Measurements from ENCODE around the gene GID4.

- TF ChIP-seq, protein P1, sequence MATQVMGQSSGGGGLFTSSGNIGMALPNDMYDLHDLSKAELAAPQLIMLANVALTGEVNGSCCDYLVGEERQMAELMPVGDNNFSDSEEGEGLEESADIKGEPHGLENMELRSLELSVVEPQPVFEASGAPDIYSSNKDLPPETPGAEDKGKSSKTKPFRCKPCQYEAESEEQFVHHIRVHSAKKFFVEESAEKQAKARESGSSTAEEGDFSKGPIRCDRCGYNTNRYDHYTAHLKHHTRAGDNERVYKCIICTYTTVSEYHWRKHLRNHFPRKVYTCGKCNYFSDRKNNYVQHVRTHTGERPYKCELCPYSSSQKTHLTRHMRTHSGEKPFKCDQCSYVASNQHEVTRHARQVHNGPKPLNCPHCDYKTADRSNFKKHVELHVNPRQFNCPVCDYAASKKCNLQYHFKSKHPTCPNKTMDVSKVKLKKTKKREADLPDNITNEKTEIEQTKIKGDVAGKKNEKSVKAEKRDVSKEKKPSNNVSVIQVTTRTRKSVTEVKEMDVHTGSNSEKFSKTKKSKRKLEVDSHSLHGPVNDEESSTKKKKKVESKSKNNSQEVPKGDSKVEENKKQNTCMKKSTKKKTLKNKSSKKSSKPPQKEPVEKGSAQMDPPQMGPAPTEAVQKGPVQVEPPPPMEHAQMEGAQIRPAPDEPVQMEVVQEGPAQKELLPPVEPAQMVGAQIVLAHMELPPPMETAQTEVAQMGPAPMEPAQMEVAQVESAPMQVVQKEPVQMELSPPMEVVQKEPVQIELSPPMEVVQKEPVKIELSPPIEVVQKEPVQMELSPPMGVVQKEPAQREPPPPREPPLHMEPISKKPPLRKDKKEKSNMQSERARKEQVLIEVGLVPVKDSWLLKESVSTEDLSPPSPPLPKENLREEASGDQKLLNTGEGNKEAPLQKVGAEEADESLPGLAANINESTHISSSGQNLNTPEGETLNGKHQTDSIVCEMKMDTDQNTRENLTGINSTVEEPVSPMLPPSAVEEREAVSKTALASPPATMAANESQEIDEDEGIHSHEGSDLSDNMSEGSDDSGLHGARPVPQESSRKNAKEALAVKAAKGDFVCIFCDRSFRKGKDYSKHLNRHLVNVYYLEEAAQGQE (IDR thresholded peaks at IDR 0.05; ENCODE audit: insufficient read depth in 1 of 2, low read depth in 2 of 2, low read length in 2 of 2): no peak
- TF ChIP-seq SIN3A (IDR thresholded peaks at IDR 0.05; ENCODE audit: borderline replicate concordance, insufficient read depth, low read length): no peak
- no peak for TF ChIP-seq POLR2AphosphoS5 (IDR thresholded peaks at IDR 0.05; ENCODE audit: low read depth, low read length)
These were observed 5.6 kb upstream of the GID4 start for GRCh38 chr17:18033442-18034099.
